Gastroesophageal sphincter (tissue), 4 donors: ENCODE results near the gene TMEM63A. TPM values are rescaled to one million over a fixed set of nuclear protein-coding genes. Genes with fewer than 3 reads are reported as not detected.
"Not testable (repeated sequence)": the region's sequence is repeated elsewhere in the genome, so short reads cannot be mapped to it uniquely, and the experiment has no call there.

Experiments used
- ATAC-seq: fragments of 150-250 bp; one replicate; pipeline ENCODE4 v1.9.1; 2016; ENCODE audit warnings: mild to moderate bottlenecking, moderate library complexity
- H3K27ac ChIP-seq, 4 donors: fragments of 200-600 bp; sonication (generic) in 3 of 4; 1 replicate in 3 of 4; 2 replicates in 1 of 4; pipeline ENCODE4 v1.5.1; 2016 to 2019
- H3K27me3 ChIP-seq: fragments of 200-600 bp; sonication (generic); one replicate; pipeline ENCODE4 v1.5.1; 2019
- H3K36me3 ChIP-seq, 2 donors: fragments of 200-600 bp; sonication (generic); one replicate each; pipeline ENCODE4 v1.5.1; 2019; ENCODE audit warnings: control low read depth in 1 of 2
- H3K4me1 ChIP-seq, 3 donors: fragments of 200-600 bp; sonication (generic); 1 replicate in 2 of 3; 2 replicates in 1 of 3; pipeline ENCODE4 v1.5.1; 2016 to 2019; ENCODE audit warnings: control low read depth in 2 of 3
- H3K4me3 ChIP-seq, 2 donors: fragments of 200-600 bp; sonication (generic); one replicate each; pipeline ENCODE4 v1.5.1; 2019; ENCODE audit warnings: mild to moderate bottlenecking in 1 of 2, moderate library complexity in 1 of 2
- H3K9me3 ChIP-seq, 3 donors: fragments of 200-600 bp; sonication (generic); one replicate each; pipeline ENCODE4 v1.5.1; 2017 to 2019; ENCODE audit warnings: control low read depth in 2 of 3
- CTCF ChIP-seq, 4 experiments: fragments of 200-600 bp in 2 of 4; fragments of 450-650 bp in 2 of 4; sonication (generic) in 1 of 4; IDR thresholded peaks; one replicate each; pipeline ENCODE4 v1.5.1; 2017 to 2019; ENCODE audit warnings: antibody characterized with exemption in 4 of 4, mild to moderate bottlenecking in 2 of 4, moderate library complexity in 2 of 4
- EP300 ChIP-seq: sonication (generic); formaldehyde crosslinking; IDR thresholded peaks from one replicate; pipeline ENCODE4 v1.6.1; 2017; ENCODE audit warnings: antibody characterized with exemption, mild to moderate bottlenecking
- POLR2A ChIP-seq, 2 donors: fragments of 450-650 bp; IDR thresholded peaks; one replicate each; pipeline ENCODE4 v1.6.1; 2017; ENCODE audit warnings: antibody characterized with exemption in 2 of 2, mild to moderate bottlenecking in 2 of 2, moderate library complexity in 1 of 2
- POLR2AphosphoS5 ChIP-seq: sonication (generic); formaldehyde crosslinking; IDR thresholded peaks from one replicate; pipeline ENCODE4 v1.6.1; 2017; ENCODE audit warnings: antibody characterized with exemption
- WGBS, 2 donors: methylation state at CpG; one replicate each; pipeline ENCODE4 v1.1.5; 2018; ENCODE audit warnings: low coverage in 1 of 2; 5-methylcytosine and 5-hydroxymethylcytosine counted together
- total RNA-seq, 4 donors: library from RNA; depleted of rRNA; stranded (reverse); fragments of >200 nt; gene quantifications; one replicate each; pipeline ENCODE4 v1.1.0, GENCODE V29; 2016

The TMEM63A gene
- total RNA-seq, 4 donors from 2014 or later = 10.9 to 55.9 (median 23.8) TPM

- peaks cover 14% of the 10 kb centered on the region for H3K27me3 ChIP-seq
- no peak within 1 kb of the TSS for H3K4me3 ChIP-seq
- H3K4me1 ChIP-seq = peaks cover 0 to 6% (median 0%) of the 10 kb centered on the region in 3 donors
- H3K9me3 ChIP-seq = no peaks in the 10 kb centered on the region
- H3K36me3 ChIP-seq = no peaks in the 10 kb centered on the region
- no peak within 1 kb of the TSS for H3K27ac ChIP-seq
- 38% methylated on average over 2 of the region's 11 CpGs; no CpG with 5 or more reads in 1 of the 2 donors for WGBS, 2 donors
- no peak for TF ChIP-seq POLR2A (IDR thresholded peaks at IDR 0.05)
- TF ChIP-seq POLR2AphosphoS5 = no peak
- TF ChIP-seq CTCF (IDR thresholded peaks at IDR 0.05) = no peak
- TF ChIP-seq EP300 = no peak
- ATAC-seq = no peak
Observed at GRCh38 chr1:225888898-225889601, 6.9 kb upstream of the TMEM63A start, which contains the start of gene LEFTY1. LEFTY1 (minus strand) TSS chr1:225889146; CDS start chr1:225889066, 80 bp downstream.

DNA sequence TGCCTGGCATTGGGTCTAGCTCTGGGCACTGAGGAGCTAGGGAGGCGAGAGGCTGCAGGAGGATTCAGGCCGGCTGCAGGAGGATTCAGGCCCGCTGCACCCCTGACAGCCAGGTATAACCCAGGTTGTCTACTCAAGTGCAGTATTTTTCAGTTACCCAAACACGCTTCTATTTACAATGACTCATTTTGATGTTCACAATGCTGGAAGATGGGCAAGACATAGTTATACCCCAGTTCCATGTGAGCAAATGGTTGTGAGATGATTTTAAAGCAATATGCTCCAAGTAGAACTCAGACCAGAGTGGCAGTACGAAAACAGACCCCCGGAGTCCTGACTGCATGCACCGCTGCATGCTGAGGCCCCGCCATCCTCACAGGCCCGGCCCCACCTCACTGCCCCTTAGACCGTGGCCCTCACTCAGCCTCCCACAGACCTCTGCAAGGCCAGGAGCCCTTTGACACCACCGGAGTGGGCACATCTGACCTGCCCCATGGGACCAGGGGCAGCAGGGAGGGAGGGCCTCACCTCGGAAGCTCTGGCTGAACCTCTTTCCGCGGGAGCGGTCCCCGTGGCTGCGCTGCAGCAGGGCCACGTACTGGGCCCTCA is 6.2 kb upstream of the TMEM63A start:
- WGBS, 2 donors = 83% methylated on average over 6 of the region's 18 CpGs; no CpG with 5 or more reads in 1 of the 2 donors
- no peak for ATAC-seq
- TF ChIP-seq POLR2A (IDR thresholded peaks at IDR 0.05) (no peak), POLR2AphosphoS5 (no peak), CTCF (IDR thresholded peaks at IDR 0.05) (no peak)
- Histone ChIP-seq H3K36me3 (no peaks in the 10 kb centered on the region), H3K4me3 (no peak overlapping the region), H3K27me3 (peaks cover 14% of the 10 kb centered on the region), H3K27ac (no peak overlapping the region), H3K9me3 (no peaks in the 10 kb centered on the region), H3K4me1 (peaks cover 0 to 11% (median 0%) of the 10 kb centered on the region in 3 donors)

DNA sequence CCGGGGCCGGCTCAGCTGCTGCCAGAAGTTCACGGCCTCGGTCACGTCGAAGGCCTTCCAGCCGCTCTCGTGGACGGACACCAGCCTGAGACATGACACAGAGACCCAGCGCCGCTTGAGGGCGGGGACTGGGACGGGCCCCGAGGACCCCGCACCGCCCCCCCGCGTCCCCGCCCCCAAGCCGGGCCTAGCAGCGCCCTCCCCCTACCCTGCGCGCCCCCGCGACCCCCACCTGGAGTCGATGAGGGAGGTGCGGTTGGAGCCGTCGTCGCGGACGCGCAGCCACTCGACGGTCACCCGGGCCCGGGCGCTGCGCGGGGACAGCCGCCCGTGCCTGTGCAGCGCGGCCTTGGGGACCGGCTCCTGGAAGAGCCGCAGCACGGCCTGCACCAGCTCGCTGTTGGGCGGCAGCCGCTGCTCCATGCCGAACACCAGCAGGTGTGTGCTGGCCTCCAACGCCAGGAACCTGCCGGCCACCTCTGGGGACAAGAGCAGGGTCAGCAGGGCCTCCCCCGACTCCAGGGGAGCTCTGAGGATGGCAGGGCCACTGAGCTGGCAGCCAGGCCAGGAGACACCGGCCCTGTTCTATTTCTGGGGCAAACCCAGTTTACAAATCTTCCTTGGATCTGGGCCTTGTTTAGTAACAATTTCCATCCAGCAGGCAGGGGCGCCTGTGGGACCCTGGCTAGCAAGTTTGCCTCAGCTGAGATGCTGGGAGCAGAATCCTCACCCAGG is 5.5 kb upstream of the TMEM63A start:
- Histone ChIP-seq H3K27me3 (peaks cover 14% of the 10 kb centered on the region), H3K4me1 (peaks cover 0 to 16% (median 0%) of the 10 kb centered on the region in 3 donors)
- not testable (repeated sequence) for ATAC-seq, H3K4me3 ChIP-seq, H3K9me3 ChIP-seq, H3K27ac ChIP-seq, H3K36me3 ChIP-seq
- WGBS, 2 donors = no CpG with 5 or more reads among the region's 56 CpGs

DNA sequence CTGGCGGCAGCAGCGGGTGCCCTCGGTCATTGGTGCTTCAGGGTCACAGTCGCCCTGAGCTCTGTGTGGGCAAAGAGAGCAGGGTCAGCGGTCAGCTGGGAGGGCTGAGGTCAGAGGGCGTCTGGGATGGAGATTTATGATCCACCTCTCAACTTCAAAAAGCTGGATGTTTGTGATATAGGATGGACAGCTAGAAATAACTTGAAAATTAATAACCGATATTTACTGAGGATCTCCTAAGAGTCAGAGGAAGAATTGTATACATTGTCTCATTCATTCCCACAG is 4.8 kb upstream of the TMEM63A start:
- Histone ChIP-seq H3K4me3 (no peak overlapping the region), H3K36me3 (no peaks in the 10 kb centered on the region), H3K4me1 (peaks cover 0 to 16% (median 0%) of the 10 kb centered on the region in 3 donors), H3K27ac (no peak overlapping the region), H3K27me3 (peaks cover 14% of the 10 kb centered on the region), H3K9me3 (no peaks in the 10 kb centered on the region)
- 81 to 91% methylated on average over 1 to 2 of the region's 7 CpGs for WGBS, 2 donors
- ATAC-seq = no peak
- no peak for TF ChIP-seq POLR2AphosphoS5
- no peak for TF ChIP-seq CTCF (IDR thresholded peaks at IDR 0.05)
- TF ChIP-seq POLR2A (IDR thresholded peaks at IDR 0.05) = no peak
- TF ChIP-seq EP300 = no peak

DNA sequence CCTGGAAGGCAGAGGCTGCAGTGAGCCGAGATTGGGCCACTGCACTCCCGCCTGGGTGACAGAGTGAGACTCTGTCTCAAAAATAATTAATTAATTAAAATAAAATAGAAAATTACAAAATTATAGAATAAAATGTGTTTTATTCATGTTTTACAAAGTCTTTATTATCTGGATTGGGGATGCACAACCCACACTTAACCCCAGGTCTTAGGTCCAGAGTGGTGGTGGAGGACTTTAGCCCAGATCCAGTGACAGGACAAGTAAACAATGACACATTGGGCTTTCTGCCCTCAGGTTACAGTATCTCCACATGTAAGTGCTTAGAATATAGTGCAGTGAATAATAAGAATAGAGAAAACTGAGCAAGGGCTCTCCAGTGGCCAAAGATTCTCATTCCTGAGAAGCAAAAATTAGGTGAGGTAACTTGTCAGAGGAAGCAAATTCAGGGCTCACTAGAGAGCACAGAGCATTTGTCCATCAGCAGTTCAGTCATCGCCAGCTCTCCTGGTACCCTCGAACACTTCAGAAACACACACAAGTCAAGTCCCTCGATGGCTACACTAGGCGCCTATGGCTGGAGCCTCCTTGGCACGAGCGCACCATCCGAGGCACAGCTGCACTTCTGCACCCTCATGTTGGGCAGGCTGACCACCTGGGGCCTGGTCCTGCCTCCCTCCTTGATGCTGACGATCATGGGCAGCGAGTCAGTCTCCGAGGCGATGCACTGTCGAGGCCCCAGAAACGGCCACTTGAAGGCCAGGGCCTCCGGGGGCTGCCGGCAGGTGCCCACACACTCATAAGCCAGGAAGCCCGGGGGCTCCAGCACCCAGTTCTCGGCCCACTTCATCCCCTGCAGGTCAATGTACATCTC is 4.2 kb upstream of the TMEM63A start:
- H3K27me3 ChIP-seq = peaks cover 14% of the 10 kb centered on the region
- H3K4me3 ChIP-seq = no peak overlapping the region
- H3K27ac ChIP-seq = no peak overlapping the region
- no peaks in the 10 kb centered on the region for H3K9me3 ChIP-seq
- TF ChIP-seq POLR2A (IDR thresholded peaks at IDR 0.05) = no peak
- TF ChIP-seq CTCF (IDR thresholded peaks at IDR 0.05) = no peak
- TF ChIP-seq EP300 = no peak
- no peak for TF ChIP-seq POLR2AphosphoS5
- no peak for ATAC-seq
- no peaks in the 10 kb centered on the region for H3K36me3 ChIP-seq
- peaks cover 0 to 18% (median 0%) of the 10 kb centered on the region in 3 donors for H3K4me1 ChIP-seq
- 84 to 96% methylated on average over 5 to 6 of the region's 19 CpGs for WGBS, 2 donors
